Endothelial cell of hepatic sinusoid (primary cell): Measurements from ENCODE around the gene LRRFIP2.

Source experiments
- in situ Hi-C: cut with HindIII; loops from 2 replicates; pipeline ENCODE4 v1.10.0; 2017; ENCODE audit warnings: low sequenced_read_pairs

The LRRFIP2 gene

DNA sequence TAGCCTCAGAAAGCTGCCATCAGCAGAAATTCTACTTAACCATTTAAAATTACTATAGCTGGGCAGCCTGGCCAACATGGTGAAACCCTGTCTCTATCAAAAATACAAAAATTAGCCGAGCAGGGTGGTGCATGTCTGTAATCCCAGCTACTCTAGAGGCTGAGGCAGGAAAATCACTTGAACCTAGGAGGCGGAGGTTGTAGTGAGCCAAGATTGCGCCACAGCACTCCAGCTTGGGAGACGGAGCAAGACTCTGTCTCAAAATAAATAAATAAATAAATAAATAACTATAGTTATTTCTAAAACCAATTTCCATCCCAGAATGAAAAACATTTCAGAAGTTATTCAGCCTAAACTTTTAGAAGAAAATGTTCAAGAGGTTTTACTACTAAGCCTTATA is 25.1 kb downstream of the LRRFIP2 start:
- in situ Hi-C loops: loop anchor here (5.0 kb wide), 1 partner anchor 33 kb away; no protein-coding TSS in a partner anchor

DNA sequence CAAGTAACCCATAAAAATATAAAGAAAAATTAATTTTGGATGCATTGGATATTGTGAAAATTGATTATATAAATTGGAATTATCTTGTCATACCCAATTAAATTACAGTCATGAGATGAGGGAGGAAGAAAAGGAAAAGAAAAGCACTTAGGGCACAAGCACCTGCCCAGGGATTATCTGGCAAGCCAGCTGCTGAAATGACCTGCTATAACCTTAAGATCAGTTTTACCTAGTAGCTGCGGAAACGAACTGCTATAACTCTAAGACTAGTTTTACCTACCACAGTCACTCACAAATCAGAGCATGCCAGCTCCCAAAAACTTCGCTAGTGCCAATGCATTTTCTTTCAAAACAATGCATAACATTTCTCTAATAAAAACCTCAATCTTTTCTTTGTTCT is 26.2 kb downstream of the LRRFIP2 start:
- in situ Hi-C loops: loop anchor here (5.0 kb wide), 1 partner anchor 34 kb away; no protein-coding TSS in a partner anchor

DNA sequence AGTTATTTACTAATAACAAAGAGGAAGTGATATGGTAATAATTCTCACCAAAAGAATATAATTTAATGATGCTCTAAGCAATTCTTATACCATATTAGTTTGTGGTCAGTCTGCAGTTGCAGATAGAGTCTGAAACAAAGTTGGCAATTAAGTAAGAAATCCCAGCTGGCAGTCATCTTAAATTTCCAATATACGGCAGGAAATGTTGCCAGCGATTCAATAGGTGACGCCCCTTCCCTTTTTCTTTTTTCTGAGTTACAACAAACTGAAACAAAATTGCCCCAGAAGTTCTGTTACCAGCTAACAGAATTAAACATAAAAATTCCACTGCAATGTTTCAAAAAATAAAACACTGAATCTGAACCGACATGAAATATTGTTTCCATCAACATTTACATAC is 26.7 kb downstream of the LRRFIP2 start:
- in situ Hi-C loops: loop anchor here (5.0 kb wide), 1 partner anchor 35 kb away; no protein-coding TSS in a partner anchor

DNA sequence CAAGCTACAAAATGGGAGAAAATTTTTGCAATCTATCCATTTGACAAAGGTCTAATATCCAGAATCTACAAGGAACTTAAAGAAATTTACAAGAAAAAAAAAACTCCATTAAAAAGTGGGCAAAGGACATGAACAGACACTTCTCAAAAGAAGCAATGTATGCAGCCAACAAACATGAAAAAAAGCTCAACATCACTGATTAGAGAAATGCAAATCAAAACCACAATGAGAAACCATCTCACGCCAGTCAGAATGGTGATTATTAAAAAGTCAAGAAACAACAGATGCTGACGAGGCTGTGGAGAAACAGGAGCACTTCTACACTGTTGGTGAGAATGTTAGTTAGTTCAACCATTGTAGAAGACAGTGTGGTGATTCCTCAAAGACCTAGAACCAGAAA is 27.5 kb downstream of the LRRFIP2 start:
- in situ Hi-C loops: loop anchor here (5.0 kb wide), 1 partner anchor 35 kb away; no protein-coding TSS in a partner anchor

DNA sequence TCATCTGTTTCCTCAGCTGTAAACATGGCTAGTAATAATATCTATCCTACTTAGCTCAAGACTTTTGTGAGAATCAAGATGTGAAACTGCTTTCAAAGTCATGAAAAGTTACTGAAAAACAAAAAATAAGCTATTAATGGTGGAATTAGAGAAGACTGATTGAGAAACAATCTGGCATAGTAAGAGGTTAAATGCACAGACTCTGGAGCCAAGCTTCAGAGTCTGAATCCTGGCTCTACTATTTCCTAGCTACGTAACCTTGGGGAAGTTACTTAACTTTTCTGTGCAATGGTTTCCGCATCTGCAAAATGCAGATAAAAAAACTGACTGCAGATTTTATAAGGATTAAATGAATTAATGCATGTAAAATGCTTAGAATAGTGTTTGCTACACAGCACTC is 28.8 kb downstream of the LRRFIP2 start:
- in situ Hi-C loops: loop anchor here (5.0 kb wide), 1 partner anchor 37 kb away; no protein-coding TSS in a partner anchor

DNA sequence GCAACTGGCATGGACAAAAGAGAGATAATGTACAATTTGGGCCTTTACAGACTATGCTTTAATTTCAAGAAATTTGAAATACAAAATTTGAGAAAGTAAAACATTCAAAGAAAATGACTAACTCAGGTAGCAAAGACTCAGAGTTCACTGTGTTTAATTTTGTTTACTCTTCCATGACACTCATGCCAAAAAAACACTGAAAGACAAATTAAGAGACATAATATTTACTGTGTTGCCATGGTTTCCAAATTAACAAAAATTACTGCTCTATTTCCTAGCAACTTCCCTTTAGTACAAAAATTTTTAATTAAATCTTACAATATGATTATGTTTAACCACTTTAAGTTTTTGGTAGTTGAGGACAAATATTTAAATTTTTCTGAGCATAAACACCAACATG is 29.6 kb downstream of the LRRFIP2 start:
- in situ Hi-C loops: loop anchor here (5.0 kb wide), 1 partner anchor 37 kb away; no protein-coding TSS in a partner anchor

DNA sequence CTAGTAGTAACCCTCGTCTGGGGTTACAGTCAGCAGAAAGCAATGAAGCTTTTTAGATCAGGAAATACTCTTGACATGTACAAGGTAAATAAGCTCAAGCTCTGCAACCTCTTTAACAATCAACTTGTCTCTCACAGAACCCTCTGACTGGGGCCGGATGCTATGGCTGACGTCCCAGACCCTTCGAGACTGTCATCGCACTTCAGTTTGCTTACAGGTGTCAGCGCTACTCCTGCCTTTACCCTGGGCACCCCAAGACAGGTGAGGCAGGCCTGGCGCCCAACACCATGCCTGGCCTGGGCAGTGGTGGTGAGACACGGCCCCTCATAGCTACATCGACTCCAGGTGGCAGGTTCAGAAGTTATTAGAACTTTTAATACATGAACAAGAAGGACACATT is 30.6 kb downstream of the LRRFIP2 start:
- in situ Hi-C loops: no loop called here

DNA sequence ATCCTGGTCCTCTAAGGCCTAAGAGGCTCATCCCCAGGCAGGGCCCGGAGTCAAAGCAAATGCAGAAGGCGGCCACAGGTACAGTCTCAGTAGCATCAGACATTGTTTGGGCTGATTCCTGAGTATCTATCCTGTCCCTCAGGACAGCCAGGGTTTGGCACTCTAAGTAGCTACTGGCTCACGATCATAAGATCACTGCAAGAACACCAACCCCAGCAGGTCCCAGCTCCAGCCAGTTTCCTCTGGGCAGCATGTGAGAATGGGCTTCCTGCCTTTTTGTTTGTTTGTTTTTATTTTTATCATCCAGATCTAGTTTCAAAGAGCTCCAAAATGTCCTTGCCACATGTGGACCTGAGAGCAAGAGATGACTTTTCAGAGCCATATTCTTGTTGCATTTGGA is 32.7 kb downstream of the LRRFIP2 start:
- in situ Hi-C loops: no loop called here

DNA sequence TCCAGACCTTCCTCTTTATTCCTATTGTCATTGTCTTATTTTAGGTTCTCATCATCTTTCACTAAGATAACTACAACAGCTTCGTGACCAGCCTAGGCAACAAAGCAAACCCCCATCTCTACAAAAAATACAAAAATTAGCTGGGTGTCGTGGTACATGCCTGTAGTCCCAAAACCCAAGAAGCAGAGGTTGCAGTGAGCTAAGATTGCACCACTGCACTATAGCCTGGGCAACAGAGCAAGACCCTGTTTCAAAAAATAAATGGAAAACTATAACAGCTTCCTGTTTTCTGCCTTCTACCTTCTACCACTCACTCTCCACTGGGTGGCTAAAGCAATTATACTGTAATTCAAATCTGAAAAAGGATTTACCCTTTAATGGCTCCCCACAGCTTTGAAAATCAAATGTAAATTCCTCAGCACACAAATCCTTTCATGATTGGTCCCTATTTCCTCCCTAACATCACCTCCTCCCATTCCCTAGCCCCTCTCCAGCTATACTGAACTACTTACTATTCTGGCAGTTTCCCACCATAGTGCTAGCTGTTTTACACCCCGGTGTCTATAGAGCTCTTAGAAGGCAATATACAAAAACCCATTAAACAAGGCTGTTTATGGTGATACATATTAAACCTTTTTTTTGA is 33.4 kb downstream of the LRRFIP2 start:
- in situ Hi-C loops: no loop called here

DNA sequence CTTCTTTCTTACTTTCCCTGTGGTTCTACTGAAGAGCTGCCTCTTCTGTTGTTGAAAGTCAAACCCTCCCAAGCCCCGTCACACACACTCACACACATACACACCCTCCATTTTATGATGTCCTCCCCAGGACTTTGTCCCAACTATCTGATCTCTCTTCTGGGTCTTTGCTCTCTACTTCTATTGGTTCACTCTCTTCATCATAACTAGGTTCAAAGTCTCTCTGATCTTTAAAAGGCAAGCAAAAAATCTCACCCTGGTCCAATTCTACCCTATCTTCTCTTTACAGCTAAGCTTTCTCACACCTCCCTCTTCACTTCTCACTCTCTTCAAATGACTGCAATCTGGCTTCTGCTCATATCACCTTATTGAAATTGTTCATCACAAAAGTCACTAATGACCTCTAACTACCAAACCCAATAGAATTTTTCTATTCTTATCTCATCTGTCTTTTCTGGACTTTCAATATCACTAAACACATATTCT is 34.8 kb downstream of the LRRFIP2 start:
- in situ Hi-C loops: no loop called here

DNA sequence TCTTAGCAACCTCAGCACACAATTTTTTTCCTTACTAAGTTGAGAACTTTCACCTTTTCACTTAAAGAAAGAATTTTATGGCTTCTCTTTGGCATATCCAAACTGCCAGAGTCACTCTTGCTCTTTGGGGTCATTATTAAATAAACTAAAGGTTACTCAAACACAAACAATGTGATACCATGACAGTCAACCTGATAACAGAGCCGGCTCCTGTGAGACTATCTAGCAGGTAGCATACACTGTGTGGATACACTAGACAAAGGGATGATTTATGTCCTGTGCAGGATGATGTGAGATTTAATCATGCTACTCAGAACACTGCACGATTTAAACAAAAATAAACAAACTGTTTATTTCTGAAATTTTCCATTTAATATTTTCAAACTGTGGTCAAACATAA is 35.6 kb downstream of the LRRFIP2 start:
- in situ Hi-C loops: no loop called here

DNA sequence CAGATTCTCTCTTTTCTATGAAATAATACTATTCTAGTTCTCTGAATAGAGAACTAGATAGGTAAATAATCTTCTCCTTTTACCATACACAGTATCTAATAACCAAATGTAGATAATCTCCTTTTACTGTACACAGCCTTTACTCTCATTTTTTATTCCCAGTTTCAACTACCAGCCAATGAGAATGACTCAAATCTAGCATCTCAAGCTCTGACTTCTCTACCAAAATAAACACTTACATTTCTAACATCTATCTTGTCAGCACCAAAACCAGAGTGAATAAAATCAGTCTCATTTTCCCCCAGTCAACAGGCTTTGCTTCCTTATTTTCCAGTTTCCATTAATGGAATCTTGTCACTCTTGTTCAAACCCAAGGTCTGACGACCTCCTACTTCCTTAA is 36.9 kb downstream of the LRRFIP2 start:
- in situ Hi-C loops: no loop called here

DNA sequence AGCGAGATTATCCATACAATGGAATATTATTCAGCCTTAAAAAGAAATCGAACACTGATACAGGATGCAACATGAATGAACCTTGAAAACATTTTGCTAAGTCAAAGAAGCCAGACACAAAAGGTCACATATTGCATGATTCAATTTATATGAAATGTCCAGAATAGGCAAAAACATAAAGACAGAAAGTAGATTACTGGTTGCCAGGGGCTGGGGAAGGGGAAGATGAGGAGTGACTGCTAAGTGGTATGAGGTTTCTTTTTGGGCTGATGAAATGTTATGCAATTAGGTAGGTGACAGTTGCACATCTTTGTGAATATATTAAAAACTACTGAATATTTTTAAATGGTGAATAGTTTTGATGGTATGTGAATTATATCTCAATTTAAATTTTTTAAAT is 38.3 kb downstream of the LRRFIP2 start:
- in situ Hi-C loops: no loop called here

DNA sequence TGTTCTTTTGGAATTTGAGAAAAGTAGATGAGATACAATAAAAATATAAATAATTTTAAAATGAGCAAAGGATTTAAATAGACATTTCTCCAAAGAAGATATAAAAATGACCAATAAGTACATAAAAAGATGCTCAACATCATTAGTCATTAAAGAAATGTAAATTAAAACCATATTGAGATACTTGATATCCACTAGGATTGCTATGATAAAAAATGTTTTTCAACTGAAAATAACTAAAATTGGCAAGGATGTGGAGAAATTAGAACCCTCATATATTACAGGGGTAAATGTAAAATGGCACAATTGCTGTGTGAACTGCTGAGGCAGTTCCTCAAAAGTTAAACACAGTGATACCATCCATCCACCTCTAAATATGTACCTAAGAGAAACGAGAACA is 38.8 kb downstream of the LRRFIP2 start:
- in situ Hi-C loops: no loop called here

DNA sequence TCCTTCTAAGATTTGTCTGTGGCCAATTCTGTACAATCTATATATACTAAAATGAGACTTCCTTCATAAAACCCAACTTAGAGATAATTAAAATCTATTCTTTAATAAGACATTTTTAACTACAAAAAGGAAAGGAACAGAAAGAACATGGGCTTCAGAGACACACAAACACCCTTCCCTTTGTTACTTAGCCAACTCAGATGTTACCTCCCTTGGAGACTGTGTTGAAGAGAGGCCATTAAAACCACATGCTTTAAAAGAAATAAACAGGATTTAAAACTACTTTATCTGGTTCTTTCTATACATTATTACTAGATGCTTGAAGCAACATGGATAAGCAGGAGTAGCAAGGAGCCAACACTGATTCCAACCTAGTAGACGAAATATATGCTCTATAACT is 42.0 kb downstream of the LRRFIP2 start:
- in situ Hi-C loops: no loop called here

DNA sequence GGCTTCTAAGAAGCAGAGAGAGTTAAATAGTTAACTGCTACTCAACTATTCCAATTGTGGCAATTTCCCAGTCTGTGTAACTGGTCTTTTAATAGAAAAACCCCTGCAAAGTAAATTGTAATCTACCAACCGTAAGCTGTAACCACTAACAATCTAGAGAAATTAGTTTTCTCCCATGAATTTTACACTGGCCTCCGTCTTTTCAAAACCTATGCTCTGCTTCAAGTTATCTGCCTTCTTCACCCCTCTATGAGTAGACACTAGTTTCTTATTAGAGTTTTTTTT is 42.6 kb downstream of the LRRFIP2 start:
- in situ Hi-C loops: no loop called here

DNA sequence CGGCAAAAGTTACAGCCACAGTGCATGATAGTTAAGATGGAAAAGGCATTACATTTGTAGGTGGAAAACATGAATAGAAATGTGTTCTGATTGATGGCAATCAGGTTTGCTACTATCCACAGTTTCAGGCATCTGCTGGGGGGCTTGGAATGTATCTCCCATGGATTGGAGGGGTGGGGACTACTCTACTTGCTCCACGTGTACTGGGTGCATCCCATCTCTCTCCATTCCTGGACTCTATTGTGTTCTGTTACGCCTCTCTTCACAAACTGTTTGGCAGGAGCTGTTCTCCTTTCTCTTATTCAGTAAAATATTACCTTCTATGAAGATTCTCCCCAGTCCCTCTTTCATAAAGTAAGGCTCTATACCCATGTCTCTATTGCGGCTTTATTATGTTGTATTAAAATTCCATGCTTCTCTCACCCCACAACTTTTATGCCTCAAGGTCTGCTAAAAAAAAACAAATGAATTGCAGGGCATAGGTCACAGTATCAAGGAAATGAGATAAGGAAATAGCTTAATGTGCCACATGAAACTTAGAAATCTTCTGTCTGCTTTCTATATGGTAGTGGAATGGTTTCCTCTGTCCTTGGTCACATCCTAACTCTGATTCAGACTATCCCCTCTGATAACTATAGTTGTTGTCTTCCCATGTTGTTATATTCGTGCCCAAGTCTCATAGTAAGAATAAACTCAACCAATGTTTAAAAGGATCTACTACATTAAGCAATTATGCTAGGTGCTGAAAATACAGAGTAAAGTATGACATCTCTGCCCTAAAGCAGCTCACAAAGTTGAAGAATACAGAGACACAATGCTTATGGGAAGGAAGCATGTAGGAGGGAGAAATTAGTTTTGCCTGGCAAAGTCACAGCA is 43.2 kb downstream of the LRRFIP2 start:
- in situ Hi-C loops: no loop called here

DNA sequence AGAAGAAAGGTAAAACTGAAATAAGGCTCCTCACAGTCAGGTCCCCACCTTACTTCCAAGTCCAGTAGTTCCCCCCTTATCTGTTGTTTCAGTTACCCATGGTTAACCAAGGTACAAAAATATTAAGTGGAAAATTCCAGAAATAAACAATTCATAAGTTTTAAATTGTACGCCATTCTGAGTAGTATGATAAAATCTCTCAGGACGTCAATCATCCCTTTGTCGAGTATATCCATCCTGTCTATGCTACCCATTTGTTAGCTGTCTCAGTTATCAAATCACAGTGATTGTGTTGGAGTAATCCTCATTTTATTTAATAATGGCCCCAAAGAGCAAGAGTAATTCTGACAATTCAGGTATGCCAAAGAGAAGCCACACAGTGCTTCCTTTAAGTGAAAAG is 43.9 kb downstream of the LRRFIP2 start:
- in situ Hi-C loops: no loop called here

DNA sequence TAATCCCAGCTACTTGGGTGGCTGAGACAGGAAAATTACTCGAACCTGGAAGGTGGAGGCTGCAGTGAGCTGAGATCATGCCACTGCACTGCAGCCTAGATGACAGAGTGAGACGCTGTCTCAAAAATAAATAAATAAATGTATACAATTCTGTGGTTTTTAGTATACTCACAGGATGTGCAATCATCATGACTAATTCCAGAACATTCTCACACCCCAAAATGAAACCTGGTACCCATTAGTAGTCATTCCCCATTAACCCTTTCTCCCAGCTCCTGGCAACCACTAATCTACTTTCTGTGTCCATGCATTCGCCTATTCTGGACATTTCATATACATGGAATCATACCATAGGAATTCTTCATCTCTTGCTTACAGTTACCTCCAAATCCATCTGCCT is 44.5 kb downstream of the LRRFIP2 start:
- in situ Hi-C loops: no loop called here

DNA sequence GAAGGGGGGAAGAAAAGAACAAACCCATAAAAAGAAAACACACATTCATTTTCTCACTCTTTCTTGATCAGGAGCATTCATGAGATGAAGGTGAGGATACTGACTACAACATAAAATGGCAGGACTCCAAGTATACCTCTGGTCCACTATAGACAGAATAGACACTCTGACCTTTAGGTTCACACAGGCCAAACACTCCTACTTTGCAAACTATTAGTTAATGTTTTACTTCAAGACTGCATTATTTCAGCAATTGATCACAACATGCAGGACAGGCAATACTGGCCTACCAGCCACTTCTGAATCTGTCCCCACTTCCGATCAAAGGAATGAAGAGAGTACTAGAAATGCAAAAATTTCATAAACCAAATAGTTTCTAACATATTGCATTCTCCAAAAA is 47.0 kb downstream of the LRRFIP2 start:
- in situ Hi-C loops: no loop called here

DNA sequence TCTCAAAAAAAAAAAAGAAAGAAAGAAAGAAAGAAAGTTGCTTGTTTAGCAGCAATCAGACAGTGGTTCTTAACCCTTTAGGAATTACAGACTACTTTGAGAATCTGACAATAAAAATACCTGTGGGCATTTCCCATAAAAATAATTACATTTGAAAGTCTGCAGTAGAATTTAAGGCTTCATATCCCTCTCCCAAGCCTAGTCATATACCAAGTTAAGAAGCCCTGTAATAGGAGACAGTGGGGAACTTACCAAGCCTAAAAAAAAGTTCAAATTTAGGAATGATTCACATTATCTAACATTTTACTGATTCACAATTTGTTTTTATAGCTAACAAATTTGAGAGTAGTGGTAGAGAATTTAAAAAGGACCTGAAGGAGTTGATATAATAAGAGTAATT is 47.5 kb downstream of the LRRFIP2 start:
- in situ Hi-C loops: no loop called here
